Pancreas (tissue), 10 donors: ENCODE measurements around the gene KRT40. TPM values are rescaled to one million over a fixed set of nuclear protein-coding genes. Genes with fewer than 3 reads are reported as not detected.
"Not testable (repeated sequence)": the region's sequence is repeated elsewhere in the genome, so short reads cannot be mapped to it uniquely, and the experiment has no call there.

Experiments
- ATAC-seq, 4 donors: fragments of 200-7000 bp; cut with Tn5 transposase; one replicate each; pipeline versions ENCODE4 v1.8.0 to v1.9.1; 2020; ENCODE audit warnings: mild to moderate bottlenecking in 4 of 4, moderate library complexity in 4 of 4
- DNase-seq, 6 donors: peaks; one replicate each; pipeline ENCODE4 v3.0.0-alpha.2; 2020
- FAIRE-seq: peaks from 2 replicates; lab custom pipeline; 2012; peaks lifted over from hg19 to GRCh38; lab: Jason Lieb, UNC
- H3K27ac ChIP-seq, 4 donors: fragments of 200-600 bp; sonication (generic); 1 replicate in 3 of 4; 2 replicates in 1 of 4; pipeline versions ENCODE4 v1.5.0 to v1.8.0; 2020
- H3K27me3 ChIP-seq, 4 donors: fragments of 200-600 bp; one replicate each; pipeline ENCODE4 v1.8.0; 2021
- H3K36me3 ChIP-seq, 3 donors: fragments of 200-600 bp; sonication (generic) in 1 of 3; one replicate each; pipeline versions ENCODE4 v1.5.0 to v1.8.0; 2020 to 2021
- H3K4me1 ChIP-seq, 3 donors: fragments of 200-600 bp; one replicate each; pipeline ENCODE4 v1.8.0; 2021
- H3K4me3 ChIP-seq, 4 donors: fragments of 200-600 bp; sonication (generic) in 2 of 4; one replicate each; pipeline versions ENCODE4 v1.5.0 to v1.8.0; 2020 to 2021
- H3K9me3 ChIP-seq, 4 donors: fragments of 200-600 bp; one replicate each; pipeline ENCODE4 v1.8.0; 2021
- CTCF ChIP-seq, 4 donors: fragments of 200-600 bp; sonication (generic) in 3 of 4; IDR thresholded peaks; one replicate each; pipeline versions ENCODE4 v1.5.0 to v1.8.0; 2021; ENCODE audit warnings: antibody characterized with exemption in 4 of 4
- WGBS, 2 donors: extraction: QIAGEN DNeasy Blood & Tissue Kit; methylation state at CpG; one replicate each; pipeline ENCODE4 v1.1.7; 2013; 5-methylcytosine and 5-hydroxymethylcytosine counted together
- intact Hi-C, 3 donors: fragments of 100-400 bp; cut with DNase I; formaldehyde crosslinking; loops; one replicate each; pipeline versions ENCODE4 v1.11.1 to v1.14.2; 2022
- polyA plus RNA-seq, 2 donors: library from polyadenylated mRNA; stranded (reverse); fragments of 200-250 nt; gene quantifications; one replicate each; pipeline ENCODE4 v1.2.3, GENCODE V29; 2013
- total RNA-seq, 6 donors: library from RNA; stranded (reverse); fragmentation: NEBNext Ultra II Directional in 4 of 6; extraction: Animal tissue kit (Norgen Biotek cat#: 25700) in 4 of 6; gene quantifications; one replicate each; pipeline versions ENCODE4 v1.2.1 to v1.2.4, GENCODE V29; 2021 to 2023
- donor health status: healthy with polysubstance abuse.
- donor health status: DM: no; HTN: no; CAD: no; lungs with moderate emphysema.
- donor health status: DM: no; HTN: no; CAD: no.
- donor health status: control.
- donor health status: control.
- donor health status: Bipolar disorder and iron deficiency.
- donor health status: DM: yes; HTN: yes; CAD: no.
- donor health status: DM: no; HTN: no; CAD: no.
- donor health status: DM: no; HTN: no; CAD: no.
- donor health status: DM: yes; HTN: yes; CAD: no.

The KRT40 gene
- total and polyA plus RNA-seq, 8 donors, result 0.09 to 1.0 (median 0.24) TPM; not detected in 3

DNA sequence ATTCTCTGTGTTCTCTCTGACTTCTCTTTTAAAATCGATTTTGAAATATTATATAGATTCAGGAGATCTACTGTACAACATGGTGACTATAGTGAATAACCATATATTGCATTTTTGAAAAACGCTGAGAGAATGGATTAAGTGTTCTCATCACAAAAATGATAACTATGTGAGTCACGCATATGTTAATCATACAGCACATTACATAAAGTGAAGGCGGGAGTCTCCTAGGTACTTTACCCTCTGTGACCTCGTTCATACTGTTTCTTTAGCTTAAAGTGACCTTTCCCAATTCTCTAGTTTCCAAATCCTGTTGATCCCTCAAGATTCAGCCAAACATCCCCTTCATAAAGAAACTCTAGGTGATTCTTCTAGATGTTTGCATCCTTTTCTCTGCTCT is 18.7 kb upstream of the KRT40 start:
- no peaks in the 10 kb centered on the region for H3K4me1 ChIP-seq
- H3K9me3 ChIP-seq, result no peaks in the 10 kb centered on the region
- no peak for TF ChIP-seq CTCF (IDR thresholded peaks at IDR 0.05)
- FAIRE-seq, result no peak
- 35 to 40% methylated on average over 5 of the region's 5 CpGs for WGBS, 2 donors
- DNase-seq, result no peak
- no peaks in the 10 kb centered on the region for H3K36me3 ChIP-seq
- intact Hi-C loops, result no loop called here
- H3K27ac ChIP-seq, result no peak overlapping the region
- H3K27me3 ChIP-seq, result no peaks in the 10 kb centered on the region
- no peak for ATAC-seq
- H3K4me3 ChIP-seq, result no peak overlapping the region

DNA sequence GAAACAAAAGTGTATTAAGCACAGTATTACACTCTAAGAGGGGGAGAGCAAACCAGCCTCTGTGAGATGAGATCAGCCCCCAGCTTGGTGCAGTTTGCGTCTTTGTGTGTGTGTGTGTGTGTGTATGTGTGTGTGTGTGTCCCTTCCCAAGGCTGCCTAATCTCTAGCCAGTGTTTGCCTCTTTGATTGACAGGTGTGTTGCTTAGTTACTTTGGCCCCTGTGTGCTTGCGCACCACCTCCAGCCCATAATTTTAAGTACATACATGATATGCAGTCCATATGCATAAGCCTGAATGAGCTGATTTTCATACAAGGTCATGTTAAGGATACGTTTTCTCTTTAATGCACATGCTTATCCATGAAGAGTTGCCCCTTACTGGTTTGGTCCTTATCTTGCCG is 17.7 kb upstream of the KRT40 start:
- FAIRE-seq (no peak), ATAC-seq (no peak), DNase-seq (no peak)
- intact Hi-C loops, result no loop called here
- no peak overlapping the region for H3K4me3 ChIP-seq
- WGBS, 2 donors, result 57 to 71% methylated on average over 4 of the region's 4 CpGs
- H3K4me1 ChIP-seq, result no peaks in the 10 kb centered on the region
- H3K27ac ChIP-seq, result no peak overlapping the region
- no peaks in the 10 kb centered on the region for H3K9me3 ChIP-seq
- TF ChIP-seq CTCF (IDR thresholded peaks at IDR 0.05), result no peak
- H3K27me3 ChIP-seq, result no peaks in the 10 kb centered on the region
- H3K36me3 ChIP-seq, result no peaks in the 10 kb centered on the region

GRCh38 chr17:40999563-40999962 is 15.4 kb upstream of the KRT40 start, which contains the start of gene KRTAP3-2:
Gene KRTAP3-2 (minus strand): TSS chr17:40999906. CDS start chr17:40999853, 53 bp downstream.
- ATAC-seq, FAIRE-seq, intact Hi-C loops, H3K4me1 ChIP-seq, H3K9me3 ChIP-seq, H3K27me3 ChIP-seq, DNase-seq, H3K36me3 ChIP-seq, H3K4me3 ChIP-seq, H3K27ac ChIP-seq: not testable (repeated sequence)
- 68 to 91% methylated on average over 6 of the region's 6 CpGs for WGBS, 2 donors

- no peak for ATAC-seq
- no peak for TF ChIP-seq CTCF (IDR thresholded peaks at IDR 0.05)
- H3K36me3 ChIP-seq, result no peaks in the 10 kb centered on the region
- H3K4me1 ChIP-seq, result no peaks in the 10 kb centered on the region
- H3K4me3 ChIP-seq, result no peak overlapping the region
- no peak for DNase-seq
- FAIRE-seq, result no peak
- H3K9me3 ChIP-seq, result no peaks in the 10 kb centered on the region
- H3K27me3 ChIP-seq, result no peaks in the 10 kb centered on the region
- WGBS, 2 donors, result 59% methylated on average over 2 of the region's 2 CpGs
- no peak overlapping the region for H3K27ac ChIP-seq
- intact Hi-C loops, result no loop called here
Measured at GRCh38 chr17:40997361-40997760, 13.2 kb upstream of the KRT40 start.

GRCh38 chr17:40996829-40997228 is 12.7 kb upstream of the KRT40 start:
- whole genome bisulfite sequencing, 2 donors, result 68 to 78% methylated on average over 4 of the region's 4 CpGs
- ATAC-seq (no peak), FAIRE-seq (no peak), DNase-seq (no peak)
- Histone ChIP-seq H3K27ac (no peak overlapping the region), H3K4me1 (no peaks in the 10 kb centered on the region), H3K36me3 (no peaks in the 10 kb centered on the region), H3K4me3 (no peak overlapping the region), H3K27me3 (no peaks in the 10 kb centered on the region), H3K9me3 (no peaks in the 10 kb centered on the region)
- intact Hi-C loops, result no loop called here
- TF ChIP-seq CTCF (IDR thresholded peaks at IDR 0.05), result no peak
